ENCODE data around the gene SETBP1.
"Not testable (repeated sequence)": the region's sequence is repeated elsewhere in the genome, so short reads cannot be mapped to it uniquely, and the experiment has no call there.

Gene SETBP1

GRCh38 chr18:44704135-44704789 is 23.6 kb downstream of the SETBP1 start:
- in situ Hi-C loops (cut with MboI; ENCODE audit: low sequenced_read_pairs): no loop called here

GRCh38 chr18:44705075-44705675 is 24.5 kb downstream of the SETBP1 start:
- in situ Hi-C loops (cut with MboI; ENCODE audit: low sequenced_read_pairs): no loop called here

GRCh38 chr18:44708451-44709083 is 27.9 kb downstream of the SETBP1 start:
- in situ Hi-C loops (cut with MboI; ENCODE audit: low sequenced_read_pairs): no loop called here

GRCh38 chr18:44709307-44710126 is 28.8 kb downstream of the SETBP1 start:
- in situ Hi-C loops (cut with MboI; ENCODE audit: low sequenced_read_pairs): no loop called here

- in situ Hi-C loops (cut with MboI; ENCODE audit: low sequenced_read_pairs): no loop called here
Measured at GRCh38 chr18:44710931-44711330, 30.2 kb downstream of the SETBP1 start.

GRCh38 chr18:44712025-44712424 is 31.3 kb downstream of the SETBP1 start:
- in situ Hi-C loops (cut with MboI; ENCODE audit: low sequenced_read_pairs): no loop called here

GRCh38 chr18:44713435-44713834 is 32.7 kb downstream of the SETBP1 start:
- in situ Hi-C loops (cut with MboI; ENCODE audit: low sequenced_read_pairs): no loop called here

- in situ Hi-C loops (cut with MboI; ENCODE audit: low sequenced_read_pairs): no loop called here
Measured at GRCh38 chr18:44714376-44714775, 33.7 kb downstream of the SETBP1 start.

- in situ Hi-C loops (cut with MboI; ENCODE audit: low sequenced_read_pairs): no loop called here
Measured at GRCh38 chr18:44715245-44715644, 34.6 kb downstream of the SETBP1 start.

- in situ Hi-C loops (cut with MboI; ENCODE audit: low sequenced_read_pairs): no loop called here
Measured at GRCh38 chr18:44715842-44716241, 35.2 kb downstream of the SETBP1 start.

GRCh38 chr18:44716697-44717163 is 36.0 kb downstream of the SETBP1 start:
- in situ Hi-C loops (cut with MboI; ENCODE audit: low sequenced_read_pairs): no loop called here

- in situ Hi-C loops (cut with MboI; ENCODE audit: low sequenced_read_pairs): no loop called here
Measured at GRCh38 chr18:44719519-44720060, 38.9 kb downstream of the SETBP1 start.

- in situ Hi-C loops (cut with MboI; ENCODE audit: low sequenced_read_pairs): not testable (repeated sequence)
Measured at GRCh38 chr18:44721748-44722147, 41.1 kb downstream of the SETBP1 start.

GRCh38 chr18:44723411-44723810 is 42.7 kb downstream of the SETBP1 start:
- in situ Hi-C loops (cut with MboI; ENCODE audit: low sequenced_read_pairs): no loop called here

GRCh38 chr18:44724105-44724778 is 43.6 kb downstream of the SETBP1 start:
- in situ Hi-C loops (cut with MboI; ENCODE audit: low sequenced_read_pairs): no loop called here

- in situ Hi-C loops (cut with MboI; ENCODE audit: low sequenced_read_pairs): no loop called here
Measured at GRCh38 chr18:44725300-44726058, 44.8 kb downstream of the SETBP1 start.

GRCh38 chr18:44726059-44726421 is 45.4 kb downstream of the SETBP1 start:
- in situ Hi-C loops (cut with MboI; ENCODE audit: low sequenced_read_pairs): no loop called here

GRCh38 chr18:44727291-44727690 is 46.6 kb downstream of the SETBP1 start:
- in situ Hi-C loops (cut with MboI; ENCODE audit: low sequenced_read_pairs): no loop called here

- in situ Hi-C loops (cut with MboI; ENCODE audit: low sequenced_read_pairs): no loop called here
Measured at GRCh38 chr18:44729631-44730101, 49.0 kb downstream of the SETBP1 start.
